AG04450 (cell line): ENCODE results near the gene PLAGL1. TPM values are rescaled to one million over a fixed set of nuclear protein-coding genes. Genes with fewer than 3 reads are reported as not detected.
"Not testable (repeated sequence)": the region's sequence is repeated elsewhere in the genome, so short reads cannot be mapped to it uniquely, and the experiment has no call there.

ENCODE experiments used
- CTCF ChIA-PET: fragments of 300-600, 350-600 bp; formaldehyde crosslinking; extraction: SDS; loops from one replicate; lab custom pipeline; 2022; ENCODE audit warnings: antibody characterized with exemption, inconsistent platforms; lab: Charles Lee
- POLR2A ChIA-PET: fragments of 350-600 bp; formaldehyde crosslinking; extraction: SDS; loops from one replicate; lab custom pipeline; 2021; ENCODE audit warnings: antibody characterized with exemption, inconsistent platforms; lab: Yijun Ruan, JAX
- DNase-seq: peaks from one replicate; pipeline ENCODE4 v3.0.0-alpha.2; 2011; ENCODE audit warnings: low read depth, low spot score
- H3K27ac ChIP-seq: one replicate; pipeline ENCODE4 v1.5.1; 2012; ENCODE audit warnings: low read depth, low read length, control low read depth
- H3K27me3 ChIP-seq: one replicate; pipeline ENCODE4 v1.6.0; 2012; ENCODE audit warnings: low read length; ENCODE audit not compliant: control insufficient read depth, insufficient read depth
- H3K4me3 ChIP-seq: 2 replicates; pipeline ENCODE4 v1.5.1; 2011; ENCODE audit warnings: mild to moderate bottlenecking, low read depth, low read length, control low read depth
- H3K9me3 ChIP-seq: 2 replicates; pipeline ENCODE4 v1.5.1; 2012; ENCODE audit warnings: low read length; ENCODE audit not compliant: control insufficient read depth, insufficient read depth
- CTCF ChIP-seq: IDR thresholded peaks from 2 replicates; pipeline ENCODE4 v1.5.1; 2011; ENCODE audit warnings: low read depth, low read length, control low read depth, inconsistent platforms
- polyA plus RNA-seq: library from polyadenylated mRNA; depleted of rRNA; stranded (reverse); fragments of >200 nt; gene quantifications from 2 replicates; pipeline ENCODE4 v1.2.3, GENCODE V29; 2011

The PLAGL1 gene
- polyA plus RNA-seq, 1 experiment = 31.6 TPM

GRCh38 chr6:144019929-144020328 is 11.9 kb upstream of the PLAGL1 start:
- no peaks in the 10 kb centered on the region for H3K9me3 ChIP-seq
- no peak overlapping the region for H3K27ac ChIP-seq
- ChIA-PET POLR2A (no interaction called here), CTCF (interaction anchor here (2.1 kb wide), 1 partner anchor 445 kb away, joined by 10 read pairs; no protein-coding TSS in a partner anchor)
- peaks cover 8% of the 10 kb centered on the region for H3K27me3 ChIP-seq
- H3K4me3 ChIP-seq = no peak overlapping the region
- TF ChIP-seq CTCF = no peak
- no peak for DNase-seq

GRCh38 chr6:144017166-144018094 is 9.4 kb upstream of the PLAGL1 start:
- no peak for DNase-seq
- Histone ChIP-seq H3K27me3 (peaks cover 8% of the 10 kb centered on the region), H3K27ac (no peak overlapping the region), H3K9me3 (no peaks in the 10 kb centered on the region), H3K4me3 (no peak overlapping the region)
- POLR2A ChIA-PET = no interaction called here
- CTCF ChIA-PET = no interaction called here
- TF ChIP-seq CTCF = no peak

- peak; percentile 43 for DNase-seq
- H3K27me3 ChIP-seq = no peaks in the 10 kb centered on the region
- H3K9me3 ChIP-seq = peaks cover 2% of the 10 kb centered on the region; the same call in 1 of the 2 replicates
- no peak overlapping the region for H3K27ac ChIP-seq
- CTCF ChIA-PET = interaction anchor here (0.7 to 4.3 kb wide), 25 partner anchors 9 to 570 kb away, joined by 3 to 111 read pairs (median 3); no protein-coding TSS in a partner anchor
- no peak overlapping the region for H3K4me3 ChIP-seq
- TF ChIP-seq CTCF = peak; percentile 95
- POLR2A ChIA-PET = interaction anchor here (1.0 kb wide), 1 partner anchor 170 kb away, joined by 5 read pairs; the partner anchor contains the start of gene LTV1
Measured at GRCh38 chr6:144013486-144013909, 5.4 kb upstream of the PLAGL1 start.

- CTCF ChIA-PET = interaction anchor here (0.5 to 4.3 kb wide), 18 partner anchors 15 to 1131 kb away, joined by 3 to 111 read pairs (median 4); no protein-coding TSS in a partner anchor
- POLR2A ChIA-PET = no interaction called here
Measured at GRCh38 chr6:144012534-144012933, 4.5 kb upstream of the PLAGL1 start.

GRCh38 chr6:144009628-144010027 is 1.6 kb upstream of the PLAGL1 start:
- H3K27ac ChIP-seq, H3K4me3 ChIP-seq, POLR2A ChIA-PET, CTCF ChIA-PET, H3K9me3 ChIP-seq, H3K27me3 ChIP-seq, DNase-seq: not testable (repeated sequence)

More at GRCh38 chr6:144012534-144012933, 4.5 kb upstream of the PLAGL1 start:
- H3K9me3 ChIP-seq = peaks cover 3% of the 10 kb centered on the region; the same call in 1 of the 2 replicates
- no peak overlapping the region for H3K4me3 ChIP-seq
- no peak for TF ChIP-seq CTCF
- H3K27ac ChIP-seq = no peak overlapping the region
- H3K27me3 ChIP-seq = no peaks in the 10 kb centered on the region
- DNase-seq = no peak
